Osteoblast (primary cell): Measurements from ENCODE around the gene GRIK2. TPM values are rescaled to one million over a fixed set of nuclear protein-coding genes. Genes with fewer than 3 reads are reported as not detected.

Experiments
- DNase-seq: peaks from one replicate; pipeline ENCODE4 v3.0.0; 2011; ENCODE audit warnings: low spot score, mixed read lengths; ENCODE audit not compliant: insufficient read length; ENCODE audit errors: missing footprints
- H2AFZ ChIP-seq: 2 replicates; pipeline ENCODE4 v1.6.0; 2011; ENCODE audit warnings: mild to moderate bottlenecking, low read length
- H3K27ac ChIP-seq: 2 replicates; pipeline ENCODE4 v1.5.1; 2011; ENCODE audit warnings: mild to moderate bottlenecking, low read depth, low read length, moderate library complexity
- H3K27me3 ChIP-seq: 2 replicates; pipeline ENCODE4 v1.6.0; 2012; ENCODE audit warnings: mild to moderate bottlenecking, control low read depth, inconsistent platforms, low read length, moderate library complexity; ENCODE audit not compliant: insufficient read depth
- H3K36me3 ChIP-seq: 2 replicates; pipeline ENCODE4 v1.5.1; 2011; ENCODE audit warnings: mild to moderate bottlenecking, low read length, control low read depth, moderate library complexity; ENCODE audit not compliant: insufficient read depth
- H3K4me1 ChIP-seq: 2 replicates; pipeline ENCODE4 v1.5.1; 2011; ENCODE audit warnings: mild to moderate bottlenecking, low read length, control low read depth, moderate library complexity; ENCODE audit not compliant: insufficient read depth
- H3K4me2 ChIP-seq: 2 replicates; pipeline ENCODE4 v1.6.0; 2011; ENCODE audit warnings: mild to moderate bottlenecking, low read length; ENCODE audit not compliant: insufficient read depth
- H3K4me3 ChIP-seq: fragments of 200-600 bp; sonication (generic); 3 replicates; pipeline ENCODE4 v1.5.1; 2012; ENCODE audit warnings: mild to moderate bottlenecking, low read length, inconsistent platforms; ENCODE audit not compliant: insufficient read depth
- H3K79me2 ChIP-seq: 2 replicates; pipeline ENCODE4 v1.6.0; 2012; ENCODE audit warnings: mild to moderate bottlenecking, low read length, control low read depth, inconsistent platforms; ENCODE audit not compliant: insufficient read depth
- H3K9me3 ChIP-seq: 2 replicates; pipeline ENCODE4 v1.5.1; 2011; ENCODE audit warnings: low read depth, low read length, control low read depth
- H4K20me1 ChIP-seq: 2 replicates; pipeline ENCODE4 v1.6.0; 2012; ENCODE audit warnings: mild to moderate bottlenecking, low read length, control low read depth; ENCODE audit not compliant: insufficient read depth
- total RNA-seq: library from RNA; depleted of rRNA; stranded (reverse); fragments of >200 nt; gene quantifications from 2 replicates; pipeline ENCODE4 v1.2.3, GENCODE V29; 2012
- TF ChIP-seq, protein P1 (sequence below): IDR thresholded peaks from 2 replicates; pipeline ENCODE4 v1.5.1; 2011; ENCODE audit warnings: mild to moderate bottlenecking, low read depth, low read length, moderate library complexity; ENCODE audit errors: extremely low read depth

Gene GRIK2
- total RNA-seq, 1 donor = 0.72 TPM

DNA sequence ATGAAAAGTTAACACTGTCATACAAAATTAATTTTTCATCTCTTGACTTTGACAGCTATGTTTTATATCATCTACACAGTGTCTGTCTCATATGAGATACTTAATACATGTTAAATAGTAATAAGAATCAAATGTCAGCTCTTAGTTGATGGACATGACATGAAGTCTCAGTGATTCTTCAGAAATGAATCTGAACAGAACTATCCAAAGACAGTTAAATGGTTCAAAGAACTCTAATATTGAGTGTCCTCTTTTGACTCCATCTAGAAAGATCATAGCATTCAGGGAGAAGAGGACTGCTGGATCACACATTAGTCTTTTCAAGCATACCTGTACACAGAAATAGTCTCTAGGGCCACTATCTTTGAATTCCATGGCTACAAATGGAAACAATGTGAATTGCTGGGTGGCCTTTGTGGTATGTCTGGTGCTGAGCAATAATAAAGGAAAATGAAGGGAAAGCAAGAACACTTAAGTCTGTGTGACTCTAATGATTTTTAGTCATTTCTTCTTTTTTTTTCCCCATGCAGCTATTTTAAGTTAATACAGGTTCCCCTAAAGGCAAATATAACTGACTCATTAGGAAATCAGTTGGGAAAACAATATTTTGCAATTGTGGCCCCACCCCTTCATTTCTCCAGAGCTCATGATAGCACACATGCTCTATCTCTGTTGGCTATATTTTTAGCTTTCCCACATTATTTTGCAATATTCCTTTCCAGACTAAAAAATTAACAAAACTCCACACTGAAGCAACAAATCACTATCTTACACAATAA, 367.5 kb downstream of the GRIK2 start:
- Histone ChIP-seq H3K36me3 (no peaks in the 10 kb centered on the region), H3K4me2 (no peak overlapping the region), H2AFZ (no peak overlapping the region), H3K79me2 (no peaks in the 10 kb centered on the region), H3K27ac (no peak overlapping the region), H3K4me3 (no peak overlapping the region), H3K9me3 (no peaks in the 10 kb centered on the region), H3K4me1 (peaks cover 5% of the 10 kb centered on the region), H4K20me1 (no peaks in the 10 kb centered on the region), H3K27me3 (no peaks in the 10 kb centered on the region)
- DNase-seq = peak; percentile 39
- TF ChIP-seq, protein P1, sequence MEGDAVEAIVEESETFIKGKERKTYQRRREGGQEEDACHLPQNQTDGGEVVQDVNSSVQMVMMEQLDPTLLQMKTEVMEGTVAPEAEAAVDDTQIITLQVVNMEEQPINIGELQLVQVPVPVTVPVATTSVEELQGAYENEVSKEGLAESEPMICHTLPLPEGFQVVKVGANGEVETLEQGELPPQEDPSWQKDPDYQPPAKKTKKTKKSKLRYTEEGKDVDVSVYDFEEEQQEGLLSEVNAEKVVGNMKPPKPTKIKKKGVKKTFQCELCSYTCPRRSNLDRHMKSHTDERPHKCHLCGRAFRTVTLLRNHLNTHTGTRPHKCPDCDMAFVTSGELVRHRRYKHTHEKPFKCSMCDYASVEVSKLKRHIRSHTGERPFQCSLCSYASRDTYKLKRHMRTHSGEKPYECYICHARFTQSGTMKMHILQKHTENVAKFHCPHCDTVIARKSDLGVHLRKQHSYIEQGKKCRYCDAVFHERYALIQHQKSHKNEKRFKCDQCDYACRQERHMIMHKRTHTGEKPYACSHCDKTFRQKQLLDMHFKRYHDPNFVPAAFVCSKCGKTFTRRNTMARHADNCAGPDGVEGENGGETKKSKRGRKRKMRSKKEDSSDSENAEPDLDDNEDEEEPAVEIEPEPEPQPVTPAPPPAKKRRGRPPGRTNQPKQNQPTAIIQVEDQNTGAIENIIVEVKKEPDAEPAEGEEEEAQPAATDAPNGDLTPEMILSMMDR = no peak

- TF ChIP-seq, protein P1 = no peak
- Histone ChIP-seq H3K4me1 (peaks cover 5% of the 10 kb centered on the region), H3K27me3 (no peaks in the 10 kb centered on the region), H3K27ac (no peak overlapping the region), H3K4me3 (no peak overlapping the region), H2AFZ (no peak overlapping the region), H3K79me2 (no peaks in the 10 kb centered on the region), H4K20me1 (no peaks in the 10 kb centered on the region), H3K36me3 (no peaks in the 10 kb centered on the region), H3K4me2 (no peak overlapping the region), H3K9me3 (no peaks in the 10 kb centered on the region)
- DNase-seq = no peak
Observed at GRCh38 chr6:101762851-101763250, 369.3 kb downstream of the GRIK2 start.

DNA sequence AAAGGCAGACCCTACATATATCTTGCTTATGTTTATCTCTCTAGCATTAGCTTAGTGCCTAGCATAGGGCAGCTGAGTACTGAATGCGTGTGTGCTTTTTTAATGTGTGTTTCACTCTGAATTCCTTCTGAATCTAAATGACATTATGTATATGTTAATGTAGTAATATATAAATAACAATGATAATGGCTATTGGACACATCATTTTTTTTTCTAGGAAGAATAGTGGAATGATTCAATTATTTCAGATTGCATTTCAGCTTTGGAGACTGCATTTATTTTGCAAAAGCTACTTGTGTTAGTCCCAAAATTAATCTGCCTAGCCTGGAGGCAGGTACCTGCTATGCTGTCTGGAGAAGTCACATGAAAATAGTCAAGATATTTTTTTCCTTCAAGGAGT, 371.8 kb downstream of the GRIK2 start:
- H2AFZ ChIP-seq = no peak overlapping the region
- no peaks in the 10 kb centered on the region for H3K9me3 ChIP-seq
- no peaks in the 10 kb centered on the region for H3K79me2 ChIP-seq
- H3K4me2 ChIP-seq = no peak overlapping the region
- no peak overlapping the region for H3K4me3 ChIP-seq
- no peak for DNase-seq
- H4K20me1 ChIP-seq = no peaks in the 10 kb centered on the region
- no peaks in the 10 kb centered on the region for H3K36me3 ChIP-seq
- TF ChIP-seq, protein P1 = no peak
- no peak overlapping the region for H3K27ac ChIP-seq
- H3K27me3 ChIP-seq = no peaks in the 10 kb centered on the region
- peaks cover 5% of the 10 kb centered on the region for H3K4me1 ChIP-seq

GRCh38 chr6:101770116-101770515, 376.6 kb downstream of the GRIK2 start:
- Histone ChIP-seq H3K4me1 (no peaks in the 10 kb centered on the region), H3K4me3 (no peak overlapping the region), H4K20me1 (no peaks in the 10 kb centered on the region), H3K27ac (no peak overlapping the region), H3K4me2 (no peak overlapping the region), H3K9me3 (no peaks in the 10 kb centered on the region), H2AFZ (no peak overlapping the region), H3K79me2 (no peaks in the 10 kb centered on the region), H3K27me3 (no peaks in the 10 kb centered on the region), H3K36me3 (no peaks in the 10 kb centered on the region)
- DNase-seq = no peak
- TF ChIP-seq, protein P1 = no peak
